ACC112 (cell line): ENCODE data around the gene MVK.
"Not testable (repeated sequence)": the region's sequence is repeated elsewhere in the genome, so short reads cannot be mapped to it uniquely, and the experiment has no call there.

Experiments used
- H2AFZ ChIP-seq: fragments of 200-600 bp; sonication (generic); one replicate; pipeline ENCODE4 v1.6.0; 2017; ENCODE audit warnings: antibody characterized with exemption, low read length; ENCODE audit not compliant: unreplicated experiment
- H3K27ac ChIP-seq: fragments of 200-600 bp; sonication (generic); 2 replicates; pipeline ENCODE4 v1.5.1; 2014; ENCODE audit warnings: low read depth, mild to moderate bottlenecking, antibody characterized with exemption, low read length, moderate library complexity
- H3K27me3 ChIP-seq: fragments of 200-600 bp; sonication (generic); 2 replicates; pipeline ENCODE4 v1.6.1; 2014; ENCODE audit warnings: mild to moderate bottlenecking, antibody characterized with exemption, low read length, moderate library complexity, mixed read lengths; ENCODE audit not compliant: insufficient read depth
- H3K36me3 ChIP-seq: fragments of 200-600 bp; sonication (generic); 2 replicates; pipeline ENCODE4 v1.6.1; 2016; ENCODE audit warnings: mild to moderate bottlenecking, antibody characterized with exemption, low read length, moderate library complexity, mixed read lengths; ENCODE audit not compliant: insufficient read depth
- H3K4me1 ChIP-seq: fragments of 200-600 bp; sonication (generic); one replicate; pipeline ENCODE4 v1.6.1; 2016; ENCODE audit warnings: low read length, mixed read lengths; ENCODE audit not compliant: insufficient read depth, unreplicated experiment, control insufficient read depth
- H3K4me3 ChIP-seq: fragments of 200-600 bp; sonication (generic); 2 replicates; pipeline ENCODE4 v1.5.1; 2014; ENCODE audit warnings: mild to moderate bottlenecking, low read depth, low read length
- H3K79me2 ChIP-seq: fragments of 200-600 bp; sonication (generic); one replicate; pipeline ENCODE4 v1.6.0; 2016; ENCODE audit warnings: low read length; ENCODE audit not compliant: control insufficient read depth, unreplicated experiment, insufficient read depth

The MVK gene

DNA sequence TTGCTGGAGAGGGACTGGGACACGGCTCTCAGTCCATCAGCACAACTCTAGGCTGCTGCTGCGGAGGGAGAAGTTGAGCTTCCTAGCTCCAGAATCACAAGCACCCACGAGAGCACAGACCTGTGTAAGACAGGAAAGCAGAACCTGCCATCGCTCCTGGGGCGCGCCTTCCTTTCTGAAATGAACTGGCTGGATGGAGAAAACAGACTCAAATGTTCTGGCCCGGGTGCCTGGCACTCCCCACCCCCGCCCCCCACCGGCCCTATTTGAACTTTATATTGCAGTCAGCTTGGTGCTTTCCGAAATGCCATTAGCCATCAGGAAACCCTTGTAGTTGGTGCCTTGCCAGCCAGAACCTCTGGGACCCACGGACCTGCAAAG is 23.8 kb downstream of the MVK start:
- H2AFZ ChIP-seq: no peak overlapping the region

DNA sequence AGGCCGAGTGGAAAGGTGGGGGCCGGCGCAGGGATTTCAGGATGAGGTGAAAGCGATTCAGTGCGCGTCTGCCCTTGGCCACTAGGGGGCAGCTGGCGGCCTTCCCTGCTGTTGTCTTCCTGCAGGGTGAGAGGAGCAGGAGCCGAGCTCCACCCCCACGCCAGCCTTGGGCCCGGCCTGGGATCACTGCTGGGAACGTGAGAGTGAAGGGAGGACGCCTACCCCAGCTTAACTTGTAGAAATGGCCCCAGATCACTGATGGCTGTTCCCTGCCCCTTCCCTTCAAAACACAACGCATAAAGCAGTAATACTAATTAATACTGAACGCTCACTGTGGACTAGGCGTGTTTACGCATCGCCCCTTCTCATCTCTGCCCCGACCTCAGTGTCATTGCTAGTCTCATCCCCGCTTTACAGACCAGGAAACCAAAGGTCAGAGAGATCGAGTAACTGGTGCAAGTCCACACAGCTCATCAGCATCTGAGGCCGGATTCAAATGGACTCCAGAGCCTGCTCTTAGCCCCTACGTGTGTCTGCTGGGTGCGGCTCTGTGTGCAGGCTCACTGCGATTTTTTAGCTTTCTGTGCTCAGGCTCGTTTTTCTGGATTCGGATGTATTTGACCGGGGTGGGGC is 24.3 kb downstream of the MVK start:
- H3K27ac ChIP-seq: no peak overlapping the region
- H2AFZ ChIP-seq: no peak overlapping the region
- no peak overlapping the region for H3K4me3 ChIP-seq
- no peaks in the 10 kb centered on the region for H3K27me3 ChIP-seq
- no peaks in the 10 kb centered on the region for H3K36me3 ChIP-seq
- H3K79me2 ChIP-seq: no peaks in the 10 kb centered on the region
- no peaks in the 10 kb centered on the region for H3K4me1 ChIP-seq

More for the DNA sequence above, 23.8 kb downstream of the MVK start:
- Histone ChIP-seq H3K79me2 (no peaks in the 10 kb centered on the region), H3K27ac (no peak overlapping the region), H3K36me3 (no peaks in the 10 kb centered on the region), H3K4me3 (no peak overlapping the region), H3K27me3 (no peaks in the 10 kb centered on the region), H3K4me1 (no peaks in the 10 kb centered on the region)

DNA sequence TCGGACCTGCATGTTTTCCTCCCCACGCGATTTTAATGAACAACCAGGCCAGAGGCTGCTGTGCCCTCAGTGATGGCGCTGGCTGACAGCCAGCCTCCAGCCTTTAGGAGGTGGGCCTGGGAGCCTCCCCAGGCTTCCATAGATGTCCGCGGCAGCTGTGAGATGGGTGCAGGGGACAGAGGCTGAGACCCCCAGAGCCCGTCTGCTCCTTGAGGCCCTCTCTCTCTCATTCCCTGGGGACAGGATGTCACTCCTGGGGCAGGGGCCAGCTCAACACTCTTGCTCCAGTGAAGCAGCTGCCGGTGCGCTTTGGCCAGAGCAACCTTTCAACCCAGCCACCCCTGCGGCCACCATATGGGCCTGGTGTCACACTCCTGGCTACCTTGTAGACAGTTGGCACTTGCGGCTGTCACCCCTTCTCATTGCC is 24.8 kb downstream of the MVK start:
- Histone ChIP-seq H3K27me3 (no peaks in the 10 kb centered on the region), H3K36me3 (no peaks in the 10 kb centered on the region), H3K4me3 (no peak overlapping the region), H3K27ac (no peak overlapping the region), H3K4me1 (no peaks in the 10 kb centered on the region), H3K79me2 (no peaks in the 10 kb centered on the region), H2AFZ (no peak overlapping the region)

DNA sequence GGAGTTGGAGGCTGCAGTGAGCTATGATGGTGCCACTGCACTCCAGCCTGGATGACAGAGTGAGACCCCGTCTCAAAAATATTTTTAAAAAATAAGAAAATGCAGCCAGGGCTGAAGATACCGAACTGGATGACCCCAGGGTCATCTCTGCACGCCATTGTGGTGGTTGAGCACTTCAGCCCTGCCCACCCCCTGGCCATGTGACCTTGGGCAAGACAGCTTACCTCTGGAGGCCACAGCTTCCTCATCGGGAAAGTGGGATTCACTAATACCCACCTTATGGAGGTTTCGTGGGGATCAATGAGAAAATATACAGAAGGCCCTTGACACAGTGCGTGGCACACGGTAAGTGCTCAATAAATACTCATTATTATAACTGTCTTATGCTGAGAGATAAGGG is 25.5 kb downstream of the MVK start:
- Histone ChIP-seq H3K4me3 (no peak overlapping the region), H2AFZ (no peak overlapping the region), H3K36me3 (no peaks in the 10 kb centered on the region), H3K27me3 (no peaks in the 10 kb centered on the region), H3K4me1 (no peaks in the 10 kb centered on the region), H3K27ac (no peak overlapping the region), H3K79me2 (no peaks in the 10 kb centered on the region)

DNA sequence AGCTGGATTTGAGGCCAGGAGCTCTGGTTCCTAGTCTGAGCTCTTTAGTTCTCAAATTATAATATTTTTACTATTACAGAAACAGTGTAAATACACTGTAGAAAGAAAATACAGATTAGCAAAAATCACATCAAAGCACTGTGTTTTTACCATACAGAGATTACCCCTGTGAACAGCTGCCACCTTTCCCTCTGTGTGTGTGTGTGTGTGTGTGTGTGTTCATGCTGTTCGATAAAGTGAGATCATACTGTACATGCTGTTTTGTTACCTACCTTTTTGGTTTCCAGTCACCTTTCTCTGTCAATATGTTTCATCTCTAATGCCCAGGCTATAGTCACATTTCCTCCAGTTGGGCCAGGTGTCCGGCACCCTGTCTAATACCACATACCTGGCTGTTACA is 26.9 kb downstream of the MVK start:
- H3K36me3 ChIP-seq: no peaks in the 10 kb centered on the region
- H3K27ac ChIP-seq: no peak overlapping the region
- H3K27me3 ChIP-seq: peaks cover 5% of the 10 kb centered on the region; the same call in 1 of the 2 replicates
- no peak overlapping the region for H2AFZ ChIP-seq
- H3K79me2 ChIP-seq: no peaks in the 10 kb centered on the region
- H3K4me3 ChIP-seq: no peak overlapping the region
- no peaks in the 10 kb centered on the region for H3K4me1 ChIP-seq

DNA sequence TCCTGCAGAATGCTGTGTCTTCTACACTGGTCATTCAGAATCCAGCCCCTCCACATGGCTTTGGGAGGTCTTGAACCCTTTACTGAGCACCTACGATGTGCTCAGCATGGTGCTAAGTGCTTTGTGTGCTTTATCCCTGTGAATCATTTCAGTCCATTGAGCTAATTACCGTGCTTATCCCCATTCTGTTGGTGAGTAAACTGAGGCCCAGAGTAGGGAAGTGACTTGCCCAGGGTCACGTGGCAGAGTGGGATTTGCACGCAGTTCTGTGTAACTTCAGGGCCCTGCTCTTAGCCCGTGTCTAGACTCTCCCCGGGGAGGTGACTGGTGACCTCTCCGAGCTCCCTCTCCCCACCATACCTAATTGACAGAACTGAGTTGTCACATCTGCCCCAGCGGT is 27.4 kb downstream of the MVK start:
- no peaks in the 10 kb centered on the region for H3K79me2 ChIP-seq
- no peaks in the 10 kb centered on the region for H3K36me3 ChIP-seq
- H3K4me1 ChIP-seq: no peaks in the 10 kb centered on the region
- no peak overlapping the region for H3K4me3 ChIP-seq
- H3K27me3 ChIP-seq: peaks cover 6% of the 10 kb centered on the region; the same call in 1 of the 2 replicates
- H3K27ac ChIP-seq: no peak overlapping the region
- no peak overlapping the region for H2AFZ ChIP-seq

DNA sequence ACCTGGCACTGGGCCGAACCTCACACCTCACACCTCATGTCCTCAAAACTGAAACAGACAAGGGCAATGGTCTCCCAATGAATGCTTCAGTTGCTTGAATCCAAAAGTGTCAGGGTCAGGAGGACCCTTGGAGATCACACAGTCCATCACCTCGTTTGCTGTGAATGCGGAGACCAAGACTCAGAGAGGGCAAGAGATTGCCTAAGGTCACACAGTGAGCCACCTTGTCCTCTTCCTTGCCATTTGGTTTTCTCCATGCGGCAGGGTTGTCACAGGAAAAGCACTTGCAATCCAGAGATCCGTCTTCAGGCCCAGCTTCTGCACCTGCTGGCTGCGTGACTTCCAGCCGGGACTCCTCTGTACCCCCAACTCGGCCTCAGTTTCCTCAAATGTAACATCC is 28.0 kb downstream of the MVK start:
- Histone ChIP-seq H3K36me3 (no peaks in the 10 kb centered on the region), H3K27me3 (peaks cover 6% of the 10 kb centered on the region; the same call in 1 of the 2 replicates), H3K4me3 (no peak overlapping the region), H2AFZ (no peak overlapping the region), H3K79me2 (no peaks in the 10 kb centered on the region), H3K27ac (no peak overlapping the region), H3K4me1 (no peaks in the 10 kb centered on the region)

DNA sequence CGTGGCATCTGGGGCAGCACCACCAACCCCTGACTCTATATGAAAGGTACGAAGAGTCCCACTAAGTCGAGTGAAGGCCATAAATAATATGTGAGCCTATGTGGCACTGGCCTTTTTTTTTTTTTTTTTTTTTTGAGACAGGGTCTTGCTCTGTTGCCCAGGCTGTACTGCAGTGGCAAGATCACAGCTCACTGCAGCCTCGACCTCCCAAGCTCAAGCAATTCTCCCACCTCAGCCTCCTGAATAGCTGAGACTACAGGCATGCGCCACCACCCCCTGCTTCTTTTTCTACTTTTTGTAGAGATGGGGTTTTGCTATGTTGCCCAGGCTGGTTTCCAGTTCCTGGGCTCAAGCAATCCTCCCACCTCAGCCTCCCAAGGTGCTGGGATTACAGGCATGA is 28.5 kb downstream of the MVK start:
- not testable (repeated sequence) for H2AFZ ChIP-seq, H3K79me2 ChIP-seq, H3K4me3 ChIP-seq

DNA sequence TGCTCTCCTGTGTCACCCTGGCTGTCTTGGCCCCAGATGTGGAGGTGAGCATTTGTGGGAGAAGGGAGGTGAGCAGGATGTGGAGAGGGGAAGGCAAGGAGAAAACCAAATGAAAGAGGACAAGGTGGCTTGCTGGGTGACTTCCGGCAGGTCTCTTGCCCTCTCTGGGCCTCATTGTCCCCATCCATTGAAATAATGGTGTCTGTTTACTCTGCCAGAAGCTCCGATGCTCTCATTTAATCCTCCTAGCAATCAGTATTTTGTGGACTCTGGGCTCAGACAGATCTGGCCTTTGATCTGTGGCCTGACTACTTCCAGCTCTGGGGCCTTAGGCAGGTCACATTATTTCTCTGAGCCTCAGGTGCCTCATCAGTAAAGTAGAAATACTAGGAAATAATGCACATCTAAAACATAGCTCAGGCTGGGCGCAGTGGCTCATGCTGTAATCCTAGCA is 30.6 kb downstream of the MVK start:
- H3K27me3 ChIP-seq: peaks cover 11% of the 10 kb centered on the region; the same call in 1 of the 2 replicates
- no peak overlapping the region for H2AFZ ChIP-seq
- no peaks in the 10 kb centered on the region for H3K36me3 ChIP-seq
- no peak overlapping the region for H3K27ac ChIP-seq
- no peaks in the 10 kb centered on the region for H3K79me2 ChIP-seq
- H3K4me1 ChIP-seq: no peaks in the 10 kb centered on the region
- no peak overlapping the region for H3K4me3 ChIP-seq

More for the DNA sequence above, 28.5 kb downstream of the MVK start:
- H3K27me3 ChIP-seq, H3K27ac ChIP-seq, H3K4me1 ChIP-seq, H3K36me3 ChIP-seq: not testable (repeated sequence)

DNA sequence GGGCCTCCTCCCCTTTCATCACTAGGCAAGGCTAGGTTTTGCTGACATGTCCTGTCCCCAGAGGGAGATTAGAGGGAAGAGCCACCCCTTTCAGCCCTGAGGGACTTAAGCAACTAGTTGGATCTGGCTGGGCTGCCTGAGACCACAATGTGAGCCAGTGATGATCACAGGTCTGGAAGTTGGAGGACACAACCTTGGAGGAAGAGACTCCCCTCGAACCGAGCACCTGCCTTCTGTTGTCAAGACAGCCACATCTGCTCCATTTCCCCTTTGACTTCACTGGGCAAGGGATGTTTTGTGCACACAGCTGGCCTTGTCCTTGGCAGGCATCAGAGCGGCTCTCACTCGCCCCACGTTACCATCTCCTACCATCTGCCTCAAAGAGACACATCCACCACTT is 31.4 kb downstream of the MVK start:
- Histone ChIP-seq H3K4me1 (no peaks in the 10 kb centered on the region), H2AFZ (no peak overlapping the region), H3K27me3 (peaks cover 19% of the 10 kb centered on the region; the same call in 1 of the 2 replicates), H3K36me3 (no peaks in the 10 kb centered on the region), H3K4me3 (no peak overlapping the region), H3K27ac (no peak overlapping the region), H3K79me2 (no peaks in the 10 kb centered on the region)

DNA sequence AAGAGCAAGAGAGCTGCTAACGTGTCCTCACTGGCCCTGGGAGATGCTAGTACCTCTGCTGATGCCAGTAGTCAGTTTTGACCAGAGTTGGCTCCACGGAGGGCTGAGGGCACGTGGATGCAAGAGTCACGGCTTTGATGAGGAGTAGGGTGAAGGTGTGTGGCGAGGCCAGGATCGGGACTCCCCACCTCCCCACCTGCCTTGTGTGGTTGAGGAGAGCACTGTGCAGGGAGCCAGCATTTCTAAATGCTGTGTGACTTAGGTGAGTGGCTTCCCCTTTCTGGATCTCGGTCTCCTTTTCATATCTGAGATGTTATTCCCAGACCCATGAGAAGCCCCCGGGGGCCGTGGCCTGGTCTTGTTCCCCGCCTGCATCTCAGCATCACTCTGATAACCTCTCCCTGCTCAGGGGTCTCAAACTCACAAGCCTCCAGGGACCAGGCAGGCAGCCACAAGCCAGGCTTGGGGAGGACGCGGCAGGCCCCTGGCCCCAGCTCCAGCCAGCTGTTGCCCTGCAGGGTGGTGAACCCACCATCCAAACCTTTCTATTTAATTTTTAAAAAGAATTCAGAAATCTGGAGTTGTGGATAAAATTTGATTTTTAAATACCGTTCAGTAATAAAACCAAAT is 32.1 kb downstream of the MVK start:
- H3K79me2 ChIP-seq: no peaks in the 10 kb centered on the region
- H3K27me3 ChIP-seq: peaks cover 23% of the 10 kb centered on the region
- H3K27ac ChIP-seq: no peak overlapping the region
- no peak overlapping the region for H3K4me3 ChIP-seq
- no peak overlapping the region for H2AFZ ChIP-seq
- no peaks in the 10 kb centered on the region for H3K36me3 ChIP-seq
- H3K4me1 ChIP-seq: no peaks in the 10 kb centered on the region
